ENCODE results near the gene BIRC7.

GRCh38 chr20:63235399-63235983 lies at the start of gene BIRC7:
- TF ChIP-seq, protein P1, sequence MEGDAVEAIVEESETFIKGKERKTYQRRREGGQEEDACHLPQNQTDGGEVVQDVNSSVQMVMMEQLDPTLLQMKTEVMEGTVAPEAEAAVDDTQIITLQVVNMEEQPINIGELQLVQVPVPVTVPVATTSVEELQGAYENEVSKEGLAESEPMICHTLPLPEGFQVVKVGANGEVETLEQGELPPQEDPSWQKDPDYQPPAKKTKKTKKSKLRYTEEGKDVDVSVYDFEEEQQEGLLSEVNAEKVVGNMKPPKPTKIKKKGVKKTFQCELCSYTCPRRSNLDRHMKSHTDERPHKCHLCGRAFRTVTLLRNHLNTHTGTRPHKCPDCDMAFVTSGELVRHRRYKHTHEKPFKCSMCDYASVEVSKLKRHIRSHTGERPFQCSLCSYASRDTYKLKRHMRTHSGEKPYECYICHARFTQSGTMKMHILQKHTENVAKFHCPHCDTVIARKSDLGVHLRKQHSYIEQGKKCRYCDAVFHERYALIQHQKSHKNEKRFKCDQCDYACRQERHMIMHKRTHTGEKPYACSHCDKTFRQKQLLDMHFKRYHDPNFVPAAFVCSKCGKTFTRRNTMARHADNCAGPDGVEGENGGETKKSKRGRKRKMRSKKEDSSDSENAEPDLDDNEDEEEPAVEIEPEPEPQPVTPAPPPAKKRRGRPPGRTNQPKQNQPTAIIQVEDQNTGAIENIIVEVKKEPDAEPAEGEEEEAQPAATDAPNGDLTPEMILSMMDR (conservative IDR thresholded peaks at IDR 0.05; ENCODE audit: low read depth, low read length) = no peak
- TF ChIP-seq POLR2A (IDR thresholded peaks at IDR 0.05; ENCODE audit: low read depth, low read length) = no peak
- TF ChIP-seq SMC3 (IDR thresholded peaks at IDR 0.05; ENCODE audit: low read depth, low read length) = no peak
- no peak for TF ChIP-seq RFX5 (IDR thresholded peaks at IDR 0.05; ENCODE audit: low read depth, low read length)
- TF ChIP-seq MXI1 (IDR thresholded peaks at IDR 0.05; ENCODE audit: borderline replicate concordance, low read depth, low read length) = no peak
- no peak for TF ChIP-seq CHD1 (IDR thresholded peaks at IDR 0.05; ENCODE audit: low read depth, low read length)
- TF ChIP-seq RAD21 (IDR thresholded peaks at IDR 0.05; ENCODE audit: low read length) = no peak
- TF ChIP-seq MAZ (IDR thresholded peaks at IDR 0.05; ENCODE audit: borderline replicate concordance, low read depth, low read length) = no peak
- TF ChIP-seq, protein P2, sequence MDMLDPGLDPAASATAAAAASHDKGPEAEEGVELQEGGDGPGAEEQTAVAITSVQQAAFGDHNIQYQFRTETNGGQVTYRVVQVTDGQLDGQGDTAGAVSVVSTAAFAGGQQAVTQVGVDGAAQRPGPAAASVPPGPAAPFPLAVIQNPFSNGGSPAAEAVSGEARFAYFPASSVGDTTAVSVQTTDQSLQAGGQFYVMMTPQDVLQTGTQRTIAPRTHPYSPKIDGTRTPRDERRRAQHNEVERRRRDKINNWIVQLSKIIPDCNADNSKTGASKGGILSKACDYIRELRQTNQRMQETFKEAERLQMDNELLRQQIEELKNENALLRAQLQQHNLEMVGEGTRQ (IDR thresholded peaks at IDR 0.05; ENCODE audit: low read depth, low read length) = 0 out of 2 replicates have a peak, but pooled peaks have one; percentile 12
- TF ChIP-seq FOS (IDR thresholded peaks at IDR 0.05; ENCODE audit: low read depth, low read length) = no peak
- no peak for TF ChIP-seq RCOR1 (IDR thresholded peaks at IDR 0.05; ENCODE audit: insufficient replicate concordance, low read length)

Measured in IMR-90 (cell line).